WTC11 (cell line): ENCODE data around the gene B3GALT4. TPM values are rescaled to one million over a fixed set of nuclear protein-coding genes. Genes with fewer than 3 reads are reported as not detected.

Source experiments
- ATAC-seq: fragments of 200-7000 bp; cut with Tn5 transposase; 2 replicates; pipeline ENCODE4 v1.10.0; 2021; ENCODE audit warnings: mild to moderate bottlenecking, moderate library complexity
- CTCF ChIA-PET: fragments of 300-600 bp; sonication (Branson Sonifier 250); formaldehyde crosslinking; loops from one replicate; lab custom pipeline; 2021; ENCODE audit warnings: antibody characterized with exemption; lab: Charles Lee
- POLR2A ChIA-PET: fragments of 350-600 bp; sonication (Branson Sonifier 250); formaldehyde crosslinking; loops from one replicate; lab custom pipeline; 2021; ENCODE audit warnings: antibody characterized with exemption; lab: Charles Lee
- DNase-seq: peaks from one replicate; pipeline ENCODE4 v3.0.0; 2021; ENCODE audit warnings: low spot score
- H3K27ac Mint-ChIP-seq: 2 replicates; pipeline ENCODE4 v1.8.0; 2021; ENCODE audit warnings: mixed read lengths
- H3K27me3 Mint-ChIP-seq: 2 replicates; pipeline ENCODE4 v1.8.0; 2021; ENCODE audit warnings: low read depth, mild to moderate bottlenecking, moderate library complexity, mixed read lengths
- H3K36me3 Mint-ChIP-seq: 2 replicates; pipeline ENCODE4 v1.8.0; 2021; ENCODE audit warnings: mixed read lengths
- H3K4me1 Mint-ChIP-seq: 2 replicates; pipeline ENCODE4 v1.8.0; 2022; ENCODE audit warnings: mixed read lengths
- H3K4me3 Mint-ChIP-seq: 2 replicates; pipeline ENCODE4 v1.8.0; 2021; ENCODE audit warnings: mild to moderate bottlenecking, moderate library complexity, mixed read lengths
- H3K9me3 Mint-ChIP-seq: 2 replicates; pipeline ENCODE4 v1.8.0; 2021; ENCODE audit warnings: mixed read lengths
- CBFB ChIP-seq: sonication (generic); formaldehyde crosslinking; IDR thresholded peaks from 2 replicates; pipeline ENCODE4 v1.8.1; 2022; ENCODE audit warnings: mild to moderate bottlenecking, low read depth, missing genetic modification reagents
- ELF4 ChIP-seq: sonication (generic); formaldehyde crosslinking; IDR thresholded peaks from 2 replicates; pipeline ENCODE4 v1.8.1; 2022; ENCODE audit warnings: low read depth, mild to moderate bottlenecking, moderate library complexity, missing genetic modification reagents
- EMX1 ChIP-seq: fragments of 250-450 bp; sonication (Bioruptor Pico); IDR thresholded peaks from 2 replicates; pipeline ENCODE4 v1.8.0; 2021; ENCODE audit warnings: mild to moderate bottlenecking
- FOXJ3 ChIP-seq: sonication (generic); formaldehyde crosslinking; IDR thresholded peaks from 2 replicates; pipeline ENCODE4 v1.9.0; 2021; ENCODE audit warnings: missing genetic modification reagents, mild to moderate bottlenecking, borderline replicate concordance
- IRF1 ChIP-seq: sonication (generic); formaldehyde crosslinking; IDR thresholded peaks from 2 replicates; pipeline ENCODE4 v1.8.0; 2023; ENCODE audit warnings: missing genetic modification reagents
- MAX ChIP-seq: sonication (generic); formaldehyde crosslinking; IDR thresholded peaks from 2 replicates; pipeline ENCODE4 v1.8.0; 2022; ENCODE audit warnings: mild to moderate bottlenecking, missing genetic modification reagents
- NR2C2 ChIP-seq: sonication (generic); formaldehyde crosslinking; IDR thresholded peaks from 2 replicates; pipeline ENCODE4 v1.8.0; 2022; ENCODE audit warnings: mild to moderate bottlenecking, missing genetic modification reagents
- RORB ChIP-seq: fragments of 250-450 bp; sonication (Bioruptor Pico); IDR thresholded peaks from 2 replicates; pipeline ENCODE4 v1.9.0; 2021; ENCODE audit warnings: mild to moderate bottlenecking
- SMAD3 ChIP-seq: sonication (generic); formaldehyde crosslinking; IDR thresholded peaks from 2 replicates; pipeline ENCODE4 v1.8.0; 2022; ENCODE audit warnings: missing genetic modification reagents, mild to moderate bottlenecking, borderline replicate concordance
- ZBTB21 ChIP-seq: sonication (generic); formaldehyde crosslinking; IDR thresholded peaks from 2 replicates; pipeline ENCODE4 v1.8.1; 2023; ENCODE audit warnings: mild to moderate bottlenecking, missing genetic modification reagents, borderline replicate concordance
- ZNF317 ChIP-seq: sonication (generic); formaldehyde crosslinking; IDR thresholded peaks from 2 replicates; pipeline ENCODE4 v1.8.1; 2023; ENCODE audit warnings: low read depth, mild to moderate bottlenecking, moderate library complexity, missing genetic modification reagents, borderline replicate concordance
- ZNF512 ChIP-seq: sonication (generic); formaldehyde crosslinking; IDR thresholded peaks from 2 replicates; pipeline ENCODE4 v1.8.1; 2022; ENCODE audit warnings: missing genetic modification reagents, borderline replicate concordance
- ZNF671 ChIP-seq: fragments of 250-450 bp; sonication (Bioruptor Pico); IDR thresholded peaks from 2 replicates; pipeline ENCODE4 v1.8.0; 2021; ENCODE audit warnings: mild to moderate bottlenecking
- total RNA-seq: library from RNA; stranded (reverse); gene quantifications from 3 replicates; pipeline ENCODE4 v1.2.3, GENCODE V29; 2021
- TF ChIP-seq, protein P1 (sequence below): sonication (generic); formaldehyde crosslinking; IDR thresholded peaks from 2 replicates; pipeline ENCODE4 v1.8.0; 2023; ENCODE audit warnings: mild to moderate bottlenecking, missing genetic modification reagents
- TF ChIP-seq, protein P2 (sequence below): sonication (generic); formaldehyde crosslinking; IDR thresholded peaks from 2 replicates; pipeline ENCODE4 v1.8.0; 2022; ENCODE audit warnings: missing genetic modification reagents
- TF ChIP-seq, protein P3 (sequence below): fragments of 250-450 bp; sonication (Bioruptor Pico); IDR thresholded peaks from 2 replicates; pipeline ENCODE4 v1.9.0; 2021; ENCODE audit warnings: moderate library complexity, mild to moderate bottlenecking, inconsistent platforms, borderline replicate concordance
- TF ChIP-seq, protein P4 (sequence below): sonication (generic); formaldehyde crosslinking; IDR thresholded peaks from 2 replicates; pipeline ENCODE4 v1.8.1; 2023; ENCODE audit warnings: mild to moderate bottlenecking, moderate library complexity, missing genetic modification reagents
- TF ChIP-seq, protein P5 (sequence below): fragments of 250-450 bp; sonication (Bioruptor Pico); IDR thresholded peaks from 2 replicates; pipeline ENCODE4 v1.9.0; 2021; ENCODE audit warnings: mild to moderate bottlenecking
- TF ChIP-seq, protein P6 (sequence below): fragments of 250-450 bp; sonication (Bioruptor Pico); IDR thresholded peaks from 2 replicates; pipeline ENCODE4 v1.9.0; 2021; ENCODE audit warnings: mild to moderate bottlenecking
- TF ChIP-seq, protein P7 (sequence below): fragments of 250-450 bp; sonication (Bioruptor Pico); IDR thresholded peaks from 2 replicates; pipeline ENCODE4 v1.8.0; 2021; ENCODE audit warnings: mild to moderate bottlenecking

Gene B3GALT4
- total RNA-seq, 1 experiment from 2014 or later: 4.1 TPM

- TF ChIP-seq, protein P1, sequence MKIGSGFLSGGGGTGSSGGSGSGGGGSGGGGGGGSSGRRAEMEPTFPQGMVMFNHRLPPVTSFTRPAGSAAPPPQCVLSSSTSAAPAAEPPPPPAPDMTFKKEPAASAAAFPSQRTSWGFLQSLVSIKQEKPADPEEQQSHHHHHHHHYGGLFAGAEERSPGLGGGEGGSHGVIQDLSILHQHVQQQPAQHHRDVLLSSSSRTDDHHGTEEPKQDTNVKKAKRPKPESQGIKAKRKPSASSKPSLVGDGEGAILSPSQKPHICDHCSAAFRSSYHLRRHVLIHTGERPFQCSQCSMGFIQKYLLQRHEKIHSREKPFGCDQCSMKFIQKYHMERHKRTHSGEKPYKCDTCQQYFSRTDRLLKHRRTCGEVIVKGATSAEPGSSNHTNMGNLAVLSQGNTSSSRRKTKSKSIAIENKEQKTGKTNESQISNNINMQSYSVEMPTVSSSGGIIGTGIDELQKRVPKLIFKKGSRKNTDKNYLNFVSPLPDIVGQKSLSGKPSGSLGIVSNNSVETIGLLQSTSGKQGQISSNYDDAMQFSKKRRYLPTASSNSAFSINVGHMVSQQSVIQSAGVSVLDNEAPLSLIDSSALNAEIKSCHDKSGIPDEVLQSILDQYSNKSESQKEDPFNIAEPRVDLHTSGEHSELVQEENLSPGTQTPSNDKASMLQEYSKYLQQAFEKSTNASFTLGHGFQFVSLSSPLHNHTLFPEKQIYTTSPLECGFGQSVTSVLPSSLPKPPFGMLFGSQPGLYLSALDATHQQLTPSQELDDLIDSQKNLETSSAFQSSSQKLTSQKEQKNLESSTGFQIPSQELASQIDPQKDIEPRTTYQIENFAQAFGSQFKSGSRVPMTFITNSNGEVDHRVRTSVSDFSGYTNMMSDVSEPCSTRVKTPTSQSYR (CRISPR knock-in tag): no peak
- TF ChIP-seq, protein P2, sequence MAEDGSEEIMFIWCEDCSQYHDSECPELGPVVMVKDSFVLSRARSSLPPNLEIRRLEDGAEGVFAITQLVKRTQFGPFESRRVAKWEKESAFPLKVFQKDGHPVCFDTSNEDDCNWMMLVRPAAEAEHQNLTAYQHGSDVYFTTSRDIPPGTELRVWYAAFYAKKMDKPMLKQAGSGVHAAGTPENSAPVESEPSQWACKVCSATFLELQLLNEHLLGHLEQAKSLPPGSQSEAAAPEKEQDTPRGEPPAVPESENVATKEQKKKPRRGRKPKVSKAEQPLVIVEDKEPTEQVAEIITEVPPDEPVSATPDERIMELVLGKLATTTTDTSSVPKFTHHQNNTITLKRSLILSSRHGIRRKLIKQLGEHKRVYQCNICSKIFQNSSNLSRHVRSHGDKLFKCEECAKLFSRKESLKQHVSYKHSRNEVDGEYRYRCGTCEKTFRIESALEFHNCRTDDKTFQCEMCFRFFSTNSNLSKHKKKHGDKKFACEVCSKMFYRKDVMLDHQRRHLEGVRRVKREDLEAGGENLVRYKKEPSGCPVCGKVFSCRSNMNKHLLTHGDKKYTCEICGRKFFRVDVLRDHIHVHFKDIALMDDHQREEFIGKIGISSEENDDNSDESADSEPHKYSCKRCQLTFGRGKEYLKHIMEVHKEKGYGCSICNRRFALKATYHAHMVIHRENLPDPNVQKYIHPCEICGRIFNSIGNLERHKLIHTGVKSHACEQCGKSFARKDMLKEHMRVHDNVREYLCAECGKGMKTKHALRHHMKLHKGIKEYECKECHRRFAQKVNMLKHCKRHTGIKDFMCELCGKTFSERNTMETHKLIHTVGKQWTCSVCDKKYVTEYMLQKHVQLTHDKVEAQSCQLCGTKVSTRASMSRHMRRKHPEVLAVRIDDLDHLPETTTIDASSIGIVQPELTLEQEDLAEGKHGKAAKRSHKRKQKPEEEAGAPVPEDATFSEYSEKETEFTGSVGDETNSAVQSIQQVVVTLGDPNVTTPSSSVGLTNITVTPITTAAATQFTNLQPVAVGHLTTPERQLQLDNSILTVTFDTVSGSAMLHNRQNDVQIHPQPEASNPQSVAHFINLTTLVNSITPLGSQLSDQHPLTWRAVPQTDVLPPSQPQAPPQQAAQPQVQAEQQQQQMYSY (CRISPR knock-in tag): no peak
- no peak for TF ChIP-seq MAX (CRISPR knock-in tag)
- TF ChIP-seq, protein P3, sequence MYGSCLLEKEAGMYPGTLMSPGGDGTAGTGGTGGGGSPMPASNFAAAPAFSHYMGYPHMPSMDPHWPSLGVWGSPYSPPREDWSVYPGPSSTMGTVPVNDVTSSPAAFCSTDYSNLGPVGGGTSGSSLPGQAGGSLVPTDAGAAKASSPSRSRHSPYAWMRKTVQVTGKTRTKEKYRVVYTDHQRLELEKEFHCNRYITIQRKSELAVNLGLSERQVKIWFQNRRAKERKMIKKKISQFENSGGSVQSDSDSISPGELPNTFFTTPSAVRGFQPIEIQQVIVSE (CRISPR knock-in tag): no peak
- TF ChIP-seq, protein P4, sequence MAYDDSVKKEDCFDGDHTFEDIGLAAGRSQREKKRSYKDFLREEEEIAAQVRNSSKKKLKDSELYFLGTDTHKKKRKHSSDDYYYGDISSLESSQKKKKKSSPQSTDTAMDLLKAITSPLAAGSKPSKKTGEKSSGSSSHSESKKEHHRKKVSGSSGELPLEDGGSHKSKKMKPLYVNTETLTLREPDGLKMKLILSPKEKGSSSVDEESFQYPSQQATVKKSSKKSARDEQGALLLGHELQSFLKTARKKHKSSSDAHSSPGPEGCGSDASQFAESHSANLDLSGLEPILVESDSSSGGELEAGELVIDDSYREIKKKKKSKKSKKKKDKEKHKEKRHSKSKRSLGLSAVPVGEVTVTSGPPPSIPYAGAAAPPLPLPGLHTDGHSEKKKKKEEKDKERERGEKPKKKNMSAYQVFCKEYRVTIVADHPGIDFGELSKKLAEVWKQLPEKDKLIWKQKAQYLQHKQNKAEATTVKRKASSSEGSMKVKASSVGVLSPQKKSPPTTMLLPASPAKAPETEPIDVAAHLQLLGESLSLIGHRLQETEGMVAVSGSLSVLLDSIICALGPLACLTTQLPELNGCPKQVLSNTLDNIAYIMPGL: no peak
- no peak for TF ChIP-seq SMAD3 (CRISPR knock-in tag)
- TF ChIP-seq ELF4: no peak
- no peak for TF ChIP-seq RORB (CRISPR knock-in tag)
- no peak for TF ChIP-seq ZNF671 (CRISPR knock-in tag)
- TF ChIP-seq, protein P5, sequence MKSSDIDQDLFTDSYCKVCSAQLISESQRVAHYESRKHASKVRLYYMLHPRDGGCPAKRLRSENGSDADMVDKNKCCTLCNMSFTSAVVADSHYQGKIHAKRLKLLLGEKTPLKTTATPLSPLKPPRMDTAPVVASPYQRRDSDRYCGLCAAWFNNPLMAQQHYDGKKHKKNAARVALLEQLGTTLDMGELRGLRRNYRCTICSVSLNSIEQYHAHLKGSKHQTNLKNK (CRISPR knock-in tag): no peak
Observed at GRCh38 chr6:33237741-33238140, 39.2 kb upstream of the B3GALT4 start (continued).

DNA sequence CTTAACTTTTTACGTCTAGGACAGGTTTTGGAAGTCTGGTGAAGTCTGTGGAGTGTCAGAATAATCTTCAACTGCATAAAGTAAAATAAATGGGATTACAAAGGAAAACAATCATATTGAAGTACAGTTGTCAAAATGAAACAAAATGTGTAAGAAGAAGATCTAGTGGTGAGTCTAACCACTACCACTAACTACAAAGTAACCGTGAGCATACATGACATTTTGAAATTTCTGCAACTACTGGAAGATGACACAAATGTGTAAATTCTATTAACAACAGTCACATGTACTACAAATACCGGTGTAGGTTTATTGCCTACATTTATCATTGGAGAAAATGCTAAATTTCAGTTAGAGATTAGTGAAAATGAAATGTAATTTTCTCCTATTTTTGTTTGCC lies 35.0 kb upstream of the B3GALT4 start:
- H3K9me3 Mint-ChIP-seq: no peaks in the 10 kb centered on the region
- ChIA-PET POLR2A (no interaction called here), CTCF (interaction anchor here (0.6 kb wide), 1 partner anchor 13 kb away, joined by 5 read pairs; no protein-coding TSS in a partner anchor)
- peaks cover 59% of the 10 kb centered on the region for H3K27me3 Mint-ChIP-seq
- no peaks in the 10 kb centered on the region for H3K36me3 Mint-ChIP-seq
- no peak overlapping the region for H3K27ac Mint-ChIP-seq
- DNase-seq (no peak), ATAC-seq (no peak)
- H3K4me3 Mint-ChIP-seq: no peak overlapping the region
- peaks cover 2% of the 10 kb centered on the region; the same call in 1 of the 2 replicates for H3K4me1 Mint-ChIP-seq
- TF ChIP-seq, protein P6, sequence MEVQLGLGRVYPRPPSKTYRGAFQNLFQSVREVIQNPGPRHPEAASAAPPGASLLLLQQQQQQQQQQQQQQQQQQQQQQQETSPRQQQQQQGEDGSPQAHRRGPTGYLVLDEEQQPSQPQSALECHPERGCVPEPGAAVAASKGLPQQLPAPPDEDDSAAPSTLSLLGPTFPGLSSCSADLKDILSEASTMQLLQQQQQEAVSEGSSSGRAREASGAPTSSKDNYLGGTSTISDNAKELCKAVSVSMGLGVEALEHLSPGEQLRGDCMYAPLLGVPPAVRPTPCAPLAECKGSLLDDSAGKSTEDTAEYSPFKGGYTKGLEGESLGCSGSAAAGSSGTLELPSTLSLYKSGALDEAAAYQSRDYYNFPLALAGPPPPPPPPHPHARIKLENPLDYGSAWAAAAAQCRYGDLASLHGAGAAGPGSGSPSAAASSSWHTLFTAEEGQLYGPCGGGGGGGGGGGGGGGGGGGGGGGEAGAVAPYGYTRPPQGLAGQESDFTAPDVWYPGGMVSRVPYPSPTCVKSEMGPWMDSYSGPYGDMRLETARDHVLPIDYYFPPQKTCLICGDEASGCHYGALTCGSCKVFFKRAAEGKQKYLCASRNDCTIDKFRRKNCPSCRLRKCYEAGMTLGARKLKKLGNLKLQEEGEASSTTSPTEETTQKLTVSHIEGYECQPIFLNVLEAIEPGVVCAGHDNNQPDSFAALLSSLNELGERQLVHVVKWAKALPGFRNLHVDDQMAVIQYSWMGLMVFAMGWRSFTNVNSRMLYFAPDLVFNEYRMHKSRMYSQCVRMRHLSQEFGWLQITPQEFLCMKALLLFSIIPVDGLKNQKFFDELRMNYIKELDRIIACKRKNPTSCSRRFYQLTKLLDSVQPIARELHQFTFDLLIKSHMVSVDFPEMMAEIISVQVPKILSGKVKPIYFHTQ: no peak
- TF ChIP-seq CBFB: no peak
- TF ChIP-seq EMX1 (CRISPR knock-in tag): no peak
- no peak for TF ChIP-seq IRF1 (CRISPR knock-in tag)
- TF ChIP-seq FOXJ3 (CRISPR knock-in tag): no peak
- TF ChIP-seq, protein P7, sequence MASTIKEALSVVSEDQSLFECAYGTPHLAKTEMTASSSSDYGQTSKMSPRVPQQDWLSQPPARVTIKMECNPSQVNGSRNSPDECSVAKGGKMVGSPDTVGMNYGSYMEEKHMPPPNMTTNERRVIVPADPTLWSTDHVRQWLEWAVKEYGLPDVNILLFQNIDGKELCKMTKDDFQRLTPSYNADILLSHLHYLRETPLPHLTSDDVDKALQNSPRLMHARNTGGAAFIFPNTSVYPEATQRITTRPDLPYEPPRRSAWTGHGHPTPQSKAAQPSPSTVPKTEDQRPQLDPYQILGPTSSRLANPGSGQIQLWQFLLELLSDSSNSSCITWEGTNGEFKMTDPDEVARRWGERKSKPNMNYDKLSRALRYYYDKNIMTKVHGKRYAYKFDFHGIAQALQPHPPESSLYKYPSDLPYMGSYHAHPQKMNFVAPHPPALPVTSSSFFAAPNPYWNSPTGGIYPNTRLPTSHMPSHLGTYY (CRISPR knock-in tag): no peak
- TF ChIP-seq ZNF317 (CRISPR knock-in tag): no peak
- TF ChIP-seq ZBTB21: no peak
- TF ChIP-seq ZNF512 (CRISPR knock-in tag): no peak
- no peak for TF ChIP-seq NR2C2 (CRISPR knock-in tag)
